Superior temporal gyrus (tissue), 1 donor: ENCODE data around the gene TAPBP.

Experiments
- DNase-seq: peaks from one replicate; pipeline ENCODE4 v3.0.0-alpha.2; 2016; ENCODE audit errors: extremely low spot score

TAPBP gene

GRCh38 chr6:33320315-33321181, 6.7 kb upstream of the TAPBP start:
- no peak for DNase-seq

DNA sequence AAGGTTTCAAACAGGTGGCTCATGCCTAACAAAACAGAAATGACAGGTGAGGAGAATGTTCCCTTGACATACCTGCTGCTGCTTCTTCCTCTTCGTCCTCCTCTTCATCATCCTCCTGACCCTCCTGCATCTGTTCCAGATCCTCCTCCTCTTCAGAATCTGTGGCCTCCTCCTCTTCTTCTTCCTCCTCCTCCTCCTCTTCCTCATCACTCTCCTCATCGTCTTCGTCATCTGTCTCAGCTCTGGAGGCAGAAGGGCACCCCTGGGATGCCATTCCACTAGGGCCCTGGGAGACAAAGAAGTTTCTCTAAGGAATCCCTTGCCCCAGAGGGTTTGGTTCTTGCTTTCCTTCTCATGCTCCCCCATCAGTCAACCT, 6.0 kb upstream of the TAPBP start:
- DNase-seq = no peak

- no peak for DNase-seq
Observed at GRCh38 chr6:33318426-33319073, 4.7 kb upstream of the TAPBP start.

DNA sequence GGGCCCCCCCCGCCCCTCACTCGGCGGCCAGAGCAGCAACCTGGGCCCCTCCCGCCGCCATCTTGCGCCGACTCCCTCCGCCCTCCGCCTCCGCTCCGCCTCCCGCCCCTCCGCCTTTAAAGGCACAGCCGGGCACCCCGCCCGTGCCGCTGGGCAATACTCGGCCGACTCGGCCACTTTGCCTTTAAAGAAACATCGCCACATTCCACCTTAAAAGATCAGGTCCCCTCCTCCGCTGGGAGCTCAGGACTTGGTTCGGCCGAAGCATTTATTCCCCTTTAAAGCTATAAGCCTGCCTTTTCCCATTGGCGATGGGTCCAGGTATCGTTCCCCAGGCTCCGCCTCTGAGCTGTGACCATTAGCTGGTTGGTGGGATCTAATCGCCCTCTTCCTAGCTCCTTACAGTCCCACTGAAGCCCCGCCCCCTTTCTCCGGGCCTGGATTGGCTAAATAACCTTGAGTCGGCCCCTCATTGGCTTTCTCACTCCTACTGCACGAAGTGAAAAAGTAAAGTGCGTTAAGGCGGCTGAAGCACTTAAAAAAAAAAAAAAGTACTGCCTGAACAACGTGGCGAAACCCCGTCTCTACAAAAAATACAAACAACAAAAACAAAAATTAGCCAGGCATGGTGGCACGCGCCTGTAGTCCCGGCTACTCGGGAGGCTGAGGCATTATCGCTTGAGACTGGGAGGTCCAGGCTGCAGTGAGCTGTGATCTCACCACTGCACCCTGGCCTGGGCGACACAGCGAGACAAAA, 4.0 kb upstream of the TAPBP start, which contains the start of gene ZBTB22:
TSS of gene ZBTB22 (minus strand) at position 76 of the 757 bp plus-strand sequence. CDS start 828 bp downstream, outside the sequence.
- DNase-seq = peak; percentile 98

GRCh38 chr6:33317419-33317668, 3.5 kb upstream of the TAPBP start:
- DNase-seq = no peak

DNA sequence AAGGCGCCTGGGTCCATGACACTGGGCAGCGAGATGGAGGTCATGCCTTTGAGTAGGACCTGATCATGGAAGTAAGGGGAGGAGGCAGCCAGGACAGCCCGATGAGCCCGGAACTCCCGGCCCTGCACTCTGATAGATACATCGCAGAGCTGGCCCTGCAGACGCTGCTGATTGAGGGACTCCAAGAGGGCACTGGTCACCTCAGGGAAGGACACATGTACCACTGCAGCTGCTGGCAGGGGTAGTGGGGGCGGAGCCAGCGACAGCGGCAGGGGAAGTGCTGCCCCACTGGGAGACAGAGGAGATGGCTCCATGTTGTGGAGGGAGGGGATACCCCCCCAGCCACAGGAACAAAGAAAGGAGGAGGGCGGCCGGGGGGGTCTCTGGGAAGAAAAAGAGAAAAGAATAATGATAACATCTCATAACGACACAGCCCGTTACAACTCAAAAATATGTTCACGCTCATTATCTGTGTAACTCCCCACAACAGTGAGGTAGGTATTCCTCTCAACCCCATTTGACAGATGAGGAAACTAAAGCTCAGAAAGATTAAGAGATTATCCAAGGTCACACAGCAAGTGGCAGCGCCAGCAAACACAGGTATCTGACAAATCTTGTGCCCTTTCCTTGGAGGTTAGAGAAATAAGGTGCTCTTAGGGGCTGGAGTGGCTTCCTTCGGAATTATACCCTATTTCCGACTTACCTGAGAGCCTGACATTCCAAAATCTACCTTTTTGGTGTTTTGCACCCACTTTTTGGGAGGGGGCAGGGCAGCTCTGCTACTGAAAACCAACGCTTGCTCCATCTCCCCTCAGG, 2.9 kb upstream of the TAPBP start:
- no peak for DNase-seq

GRCh38 chr6:33315793-33316602, 2.1 kb upstream of the TAPBP start:
- no peak for DNase-seq

- no peak for DNase-seq
Observed at GRCh38 chr6:33314943-33315792, 1.3 kb upstream of the TAPBP start.

DNA sequence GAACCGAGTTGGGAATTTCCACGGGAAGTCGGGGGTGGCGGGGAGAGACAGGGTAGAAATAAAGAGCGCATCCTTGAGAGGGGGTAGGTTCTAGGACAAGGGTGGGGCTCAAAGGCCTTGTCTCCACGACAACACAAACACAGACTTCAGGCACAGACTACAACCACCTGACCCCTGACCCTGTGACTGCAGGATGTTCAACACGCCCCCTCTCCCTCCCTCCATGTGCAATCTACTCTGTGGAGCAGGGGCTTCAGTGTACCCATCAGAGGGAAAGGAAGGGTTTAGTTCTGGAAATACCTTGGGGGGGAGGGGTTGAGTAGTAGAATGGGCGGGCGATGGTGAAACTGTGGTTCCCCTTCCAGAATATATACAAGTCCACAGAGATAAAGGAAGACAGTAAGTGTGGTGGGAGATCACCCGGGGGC, 651 bp upstream of the TAPBP start:
- DNase-seq = peak; percentile 27

GRCh38 chr6:33313105-33313708, 671 bp downstream of the TAPBP start:
- DNase-seq = peak; percentile 31

- DNase-seq = peak; percentile 64
Observed at GRCh38 chr6:33312361-33313104, 1.3 kb downstream of the TAPBP start.

GRCh38 chr6:33306356-33306755, 7.5 kb downstream of the TAPBP start:
- DNase-seq = no peak

GRCh38 chr6:33305052-33305451, 8.8 kb downstream of the TAPBP start:
- no peak for DNase-seq

DNA sequence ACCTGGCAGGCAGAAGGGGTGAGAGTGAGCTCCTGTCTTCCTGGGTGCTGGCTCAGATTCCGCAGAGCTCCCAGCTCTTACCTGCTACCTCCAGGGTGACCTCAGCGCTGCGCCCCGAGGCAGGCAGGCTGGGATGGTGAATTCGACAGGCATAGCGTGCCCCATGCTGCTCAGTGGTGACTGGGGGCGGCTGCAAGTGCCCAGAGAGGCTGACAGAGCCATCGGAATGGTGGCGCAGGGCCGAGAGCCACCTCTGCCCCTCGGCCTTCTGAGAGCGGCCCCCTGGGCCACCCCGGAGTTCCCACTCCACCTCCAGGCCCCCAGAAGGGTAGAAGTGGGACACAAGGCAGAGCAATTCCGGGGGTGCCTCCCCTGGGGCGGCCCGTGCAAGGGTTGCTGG, 9.7 kb downstream of the TAPBP start:
- DNase-seq = no peak

- DNase-seq = no peak
Observed at GRCh38 chr6:33301877-33302276, 12.0 kb downstream of the TAPBP start.

DNA sequence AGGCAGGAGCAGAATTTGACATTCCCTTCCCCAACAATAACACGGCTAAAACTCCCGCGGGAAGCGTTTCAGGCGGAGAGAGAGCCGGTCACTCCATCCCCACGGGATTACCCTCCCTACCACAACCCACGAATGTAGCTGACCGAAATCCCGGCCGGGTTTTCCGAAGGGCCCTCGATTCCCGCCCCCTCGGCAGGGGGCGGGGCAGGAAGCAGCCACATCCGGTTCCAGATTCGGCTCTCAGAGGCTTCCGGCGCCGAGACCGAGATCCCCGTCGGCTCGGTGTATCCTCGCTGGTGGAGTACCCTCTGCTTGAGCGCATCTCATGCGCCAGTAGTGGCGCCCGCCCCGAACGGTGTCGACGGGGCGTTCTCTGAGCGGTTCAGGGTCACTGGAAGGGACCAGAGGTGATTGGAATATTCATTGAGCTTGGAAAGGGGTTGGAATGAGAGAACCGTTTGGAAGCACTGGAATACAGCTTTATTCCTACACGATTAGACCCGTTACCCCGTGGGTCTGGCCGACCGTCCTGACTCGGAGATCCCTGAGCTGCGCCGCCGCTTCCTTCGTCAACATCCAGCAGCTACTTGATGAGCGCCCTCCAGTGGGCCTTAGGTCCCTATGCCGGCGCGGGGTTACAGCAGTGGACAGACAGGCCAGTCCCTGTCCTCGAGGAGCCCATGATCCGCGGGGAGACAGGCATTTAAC, 14.5 kb downstream of the TAPBP start:
- peak; percentile 96 for DNase-seq

DNA sequence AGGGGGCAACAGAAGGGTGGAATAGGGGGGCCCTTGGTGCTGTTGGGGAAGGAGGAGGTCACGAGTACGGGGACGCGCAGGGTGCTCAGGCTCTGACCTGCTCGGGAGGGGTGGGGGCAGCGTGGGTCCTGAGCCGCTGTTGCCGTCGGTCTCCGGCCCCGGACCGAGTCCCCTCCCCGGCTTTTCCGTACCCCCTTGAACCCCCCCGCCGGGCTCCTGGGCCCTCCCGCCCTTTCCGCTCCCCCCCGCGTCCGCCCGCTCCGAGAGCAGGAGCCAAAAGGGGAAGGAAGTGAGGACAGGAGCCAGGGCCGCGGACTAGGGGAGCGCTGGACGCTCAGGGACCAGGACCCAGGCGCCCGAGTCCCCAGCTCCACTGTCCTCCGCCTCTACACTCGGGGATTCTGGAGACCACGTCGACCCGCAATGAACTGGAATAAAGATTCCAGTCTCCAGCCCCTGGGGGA, 15.1 kb downstream of the TAPBP start, which contains the start of gene RGL2:
TSS of gene RGL2 (minus strand) at position 170 of the 464 bp plus-strand sequence. CDS start 332 bp downstream, outside the sequence.
- no peak for DNase-seq
